GM18951 (cell line): Measurements from ENCODE around the gene C6orf15.

Experiments
- POLR2A ChIP-seq: IDR thresholded peaks from 4 replicates; pipeline ENCODE4 v1.6.1; 2011; ENCODE audit warnings: mild to moderate bottlenecking; ENCODE audit not compliant: insufficient read length, insufficient read depth; ENCODE audit errors: extremely low read depth
- in situ Hi-C: fragments of 300-500 bp; cut with MboI; formaldehyde crosslinking; loops from one replicate; pipeline ENCODE4 v1.12.0; 2022; ENCODE audit warnings: low sequenced_read_pairs, mixed read lengths, inconsistent platforms; ENCODE audit not compliant: unreplicated experiment

C6orf15 gene

GRCh38 chr6:31112478-31112877 is at the start of gene C6orf15:
Gene C6orf15, minus strand, starts transcription at chr6:31112575. Its CDS starts 20 bp downstream, at chr6:31112555.
- TF ChIP-seq POLR2A, result no peak
- in situ Hi-C loops, result no loop called here

- TF ChIP-seq POLR2A, result no peak
- in situ Hi-C loops, result no loop called here
These were observed 49.1 kb upstream of the C6orf15 start for GRCh38 chr6:31161216-31162126.

GRCh38 chr6:31158863-31159855 is 46.8 kb upstream of the C6orf15 start:
- in situ Hi-C loops, result no loop called here
- TF ChIP-seq POLR2A, result no peak

GRCh38 chr6:31158140-31158862 is 45.9 kb upstream of the C6orf15 start, which contains the start of gene TCF19:
Gene TCF19, plus strand, starts transcription at chr6:31158589. Its CDS starts 881 bp downstream, at chr6:31159470.
- in situ Hi-C loops, result no loop called here
- TF ChIP-seq POLR2A, result peak; percentile 60

- TF ChIP-seq POLR2A, result no peak
- in situ Hi-C loops, result no loop called here
These were observed 45.3 kb upstream of the C6orf15 start, which contains the start of gene CCHCR1 for GRCh38 chr6:31157513-31158139. Gene CCHCR1, minus strand, starts transcription at chr6:31157802. Its CDS starts 202 bp downstream, at chr6:31157600.

- no peak for TF ChIP-seq POLR2A
- in situ Hi-C loops, result no loop called here
These were observed 44.3 kb upstream of the C6orf15 start for GRCh38 chr6:31156641-31157040.

GRCh38 chr6:31154436-31154835 is 42.1 kb upstream of the C6orf15 start:
- TF ChIP-seq POLR2A, result no peak
- in situ Hi-C loops, result no loop called here

GRCh38 chr6:31152781-31153180 is 40.4 kb upstream of the C6orf15 start:
- in situ Hi-C loops, result no loop called here
- no peak for TF ChIP-seq POLR2A

- no peak for TF ChIP-seq POLR2A
- in situ Hi-C loops, result no loop called here
These were observed 37.6 kb upstream of the C6orf15 start for GRCh38 chr6:31149827-31150447.

- no peak for TF ChIP-seq POLR2A
- in situ Hi-C loops, result no loop called here
These were observed 33.0 kb upstream of the C6orf15 start for GRCh38 chr6:31145386-31145785.

- in situ Hi-C loops, result no loop called here
These were observed 32.6 kb upstream of the C6orf15 start for GRCh38 chr6:31144970-31145340.

More at GRCh38 chr6:31144970-31145340, 32.6 kb upstream of the C6orf15 start:
- no peak for TF ChIP-seq POLR2A
